Measurements from ENCODE around the gene SNED1. TPM values are rescaled to one million over a fixed set of nuclear protein-coding genes. Genes with fewer than 3 reads are reported as not detected.

The SNED1 gene
- total RNA-seq, 1 donor from 2014 or later: 0.11 TPM

GRCh38 chr2:240960971-240961876, 37.2 kb upstream of the SNED1 start:
- H4K20me1 ChIP-seq (ENCODE audit: low read depth): no peaks in the 10 kb centered on the region

GRCh38 chr2:240961910-240962299, 36.5 kb upstream of the SNED1 start:
- H3K4me3 ChIP-seq: no peak overlapping the region
- TF ChIP-seq EZH2 (IDR thresholded peaks at IDR 0.05): no peak
- TF ChIP-seq EZH2phosphoT487 (IDR thresholded peaks at IDR 0.05): no peak
- no peak for TF ChIP-seq CTCF (IDR thresholded peaks at IDR 0.05)
- Mint-ChIP-seq H3K4me3 (no peak overlapping the region), H3K27ac (no peak overlapping the region), H3K9me3 (no peaks in the 10 kb centered on the region), H3K4me1 (peaks cover 13% of the 10 kb centered on the region), H3K36me3 (no peaks in the 10 kb centered on the region), H3K27me3 (ENCODE audit: insufficient read depth, low read depth) (peaks cover 2% of the 10 kb centered on the region)
- no peak overlapping the region for H2AFZ ChIP-seq (replicated peaks)
- H3K4me2 ChIP-seq: peak overlapping the region; percentile 31
- H3K4me1 ChIP-seq: peaks cover 11% of the 10 kb centered on the region
- H3K79me2 ChIP-seq (ENCODE audit: low read depth): no peaks in the 10 kb centered on the region
- H4K20me1 ChIP-seq (ENCODE audit: low read depth): no peaks in the 10 kb centered on the region
- H3K27ac ChIP-seq: no peak overlapping the region
- DNase-seq (ENCODE audit: low spot score): no peak
- no peaks in the 10 kb centered on the region for H3K36me3 ChIP-seq
- no peaks in the 10 kb centered on the region for H3K9me3 ChIP-seq (ENCODE audit: low read depth)
- no peaks in the 10 kb centered on the region for H3K27me3 ChIP-seq
- H3K9ac ChIP-seq: no peak overlapping the region
- peaks cover 5% of the 10 kb centered on the region for H3F3A ChIP-seq (ENCODE audit: low read depth)

More at GRCh38 chr2:240960971-240961876, 37.2 kb upstream of the SNED1 start:
- peaks cover 5% of the 10 kb centered on the region for H3F3A ChIP-seq (ENCODE audit: low read depth)
- H2AFZ ChIP-seq (replicated peaks): no peak overlapping the region
- Mint-ChIP-seq H3K4me1 (peaks cover 13% of the 10 kb centered on the region), H3K27ac (peak overlapping the region; percentile 90), H3K36me3 (no peaks in the 10 kb centered on the region), H3K9me3 (no peaks in the 10 kb centered on the region), H3K27me3 (ENCODE audit: insufficient read depth, low read depth) (peaks cover 2% of the 10 kb centered on the region), H3K4me3 (no peak overlapping the region)
- H3K9me3 ChIP-seq (ENCODE audit: low read depth): no peaks in the 10 kb centered on the region
- no peaks in the 10 kb centered on the region for H3K79me2 ChIP-seq (ENCODE audit: low read depth)
- no peaks in the 10 kb centered on the region for H3K36me3 ChIP-seq
- no peaks in the 10 kb centered on the region for H3K27me3 ChIP-seq
- H3K27ac ChIP-seq: no peak overlapping the region
- TF ChIP-seq EZH2phosphoT487 (IDR thresholded peaks at IDR 0.05) (no peak), EZH2 (IDR thresholded peaks at IDR 0.05) (no peak), CTCF (IDR thresholded peaks at IDR 0.05) (no peak)
- no peak for DNase-seq (ENCODE audit: low spot score)
- H3K9ac ChIP-seq: no peak overlapping the region
- no peak overlapping the region for H3K4me2 ChIP-seq
- H3K4me1 ChIP-seq: peaks cover 11% of the 10 kb centered on the region
- no peak overlapping the region for H3K4me3 ChIP-seq

- peak overlapping the region; percentile 76 for H3K4me3 Mint-ChIP-seq
- Histone ChIP-seq H3K27ac (peak overlapping the region; percentile 63), H3K4me2 (peak overlapping the region; percentile 31)
These were observed 35.9 kb upstream of the SNED1 start for GRCh38 chr2:240962300-240963064.

More at GRCh38 chr2:240962300-240963064, 35.9 kb upstream of the SNED1 start:
- Mint-ChIP-seq H3K36me3 (no peaks in the 10 kb centered on the region), H3K4me1 (peaks cover 13% of the 10 kb centered on the region), H3K27me3 (ENCODE audit: insufficient read depth, low read depth) (peaks cover 2% of the 10 kb centered on the region), H3K9me3 (no peaks in the 10 kb centered on the region), H3K27ac (peak overlapping the region; percentile 99)
- no peak overlapping the region for H3K4me3 ChIP-seq
- peaks cover 5% of the 10 kb centered on the region for H3F3A ChIP-seq (ENCODE audit: low read depth)
- TF ChIP-seq EZH2 (IDR thresholded peaks at IDR 0.05) (no peak), CTCF (IDR thresholded peaks at IDR 0.05) (no peak), EZH2phosphoT487 (IDR thresholded peaks at IDR 0.05) (no peak)
- no peaks in the 10 kb centered on the region for H3K27me3 ChIP-seq
- H4K20me1 ChIP-seq (ENCODE audit: low read depth): no peaks in the 10 kb centered on the region
- no peaks in the 10 kb centered on the region for H3K9me3 ChIP-seq (ENCODE audit: low read depth)
- peak; percentile 67 for DNase-seq (ENCODE audit: low spot score)
- H3K4me1 ChIP-seq: peaks cover 11% of the 10 kb centered on the region
- H2AFZ ChIP-seq (replicated peaks): peak overlapping the region; percentile 50
- no peaks in the 10 kb centered on the region for H3K79me2 ChIP-seq (ENCODE audit: low read depth)
- H3K36me3 ChIP-seq: no peaks in the 10 kb centered on the region
- H3K9ac ChIP-seq: no peak overlapping the region
